HCT116 (cell line): ENCODE measurements around the gene DDX24. TPM values are rescaled to one million over a fixed set of nuclear protein-coding genes. Genes with fewer than 3 reads are reported as not detected.

ENCODE experiments used
- ATAC-seq: fragments of 200-7000 bp; cut with Tn5 transposase; 2 replicates; pipeline ENCODE4 v1.9.1; 2020; ENCODE audit warnings: mild to moderate bottlenecking, moderate library complexity
- BruUV-seq: library from RNA; stranded (reverse); fragments of 400-500 nt; replicated peaks from 2 replicates; lab custom pipeline; 2021; lab: Mats Ljungman, UMichigan
- CTCF ChIA-PET: fragments of 300-600 bp; sonication (Branson Sonifier 250); formaldehyde crosslinking; loops from one replicate; lab custom pipeline; 2021; ENCODE audit warnings: antibody characterized with exemption; lab: Charles Lee
- POLR2A ChIA-PET: fragments of 300-600, 350-600 bp; sonication (Branson Sonifier 250); formaldehyde crosslinking; loops from one replicate; lab custom pipeline; 2021; ENCODE audit warnings: antibody characterized with exemption; lab: Charles Lee
- RAD21 ChIA-PET, 2 experiments: fragments of 300-600 bp; sonication (Branson Sonifier 250); formaldehyde crosslinking; loops; one replicate each; lab custom pipeline; 2023; ENCODE audit warnings: low total read pairs in 2 of 2; ENCODE audit not compliant: uncharacterized antibody in 2 of 2, unreplicated experiment in 2 of 2, low non-redundant PET in 1 of 2; lab: Charles Lee
- DNase-seq: peaks from one replicate; pipeline ENCODE4 v3.0.0-alpha.2; 2010; ENCODE audit warnings: low read depth, low spot score
- H2AFZ ChIP-seq: fragments of 200-600 bp; shearing (Covaris generic), sonication (generic); 2 replicates; pipeline ENCODE4 v1.6.1; 2017; ENCODE audit warnings: low read depth, mixed run types, mixed read lengths, antibody characterized with exemption, low read length; ENCODE audit not compliant: poor library complexity, severe bottlenecking
- H3K27ac ChIP-seq: 2 replicates; pipeline ENCODE4 v1.5.1; 2012; ENCODE audit warnings: low read depth, low read length
- H3K27me3 ChIP-seq: fragments of 200-600 bp; sonication (generic); 2 replicates; pipeline ENCODE4 v1.6.1; 2016; ENCODE audit warnings: mixed run types, low read length, mixed read lengths; ENCODE audit not compliant: insufficient read depth
- H3K36me3 ChIP-seq, 2 experiments: fragments of 200-500 bp in 1 of 2; fragments of 200-600 bp in 1 of 2; sonication (Bioruptor generic) in 1 of 2; sonication (generic) in 1 of 2; 2 replicates each; pipeline versions ENCODE4 v1.5.1 to v1.6.1; 2014 to 2016; ENCODE audit warnings: low read length in 2 of 2, inconsistent platforms in 1 of 2, mixed read lengths in 1 of 2, mixed run types in 1 of 2; ENCODE audit not compliant: insufficient read depth in 2 of 2, control insufficient read depth in 1 of 2
- H3K4me1 ChIP-seq, 2 experiments: fragments of 200-600 bp in 1 of 2; sonication (generic) in 1 of 2; 2 replicates each; pipeline versions ENCODE4 v1.5.1 to v1.6.1; 2012 to 2017; ENCODE audit warnings: low read length in 2 of 2, inconsistent platforms in 1 of 2, mild to moderate bottlenecking in 1 of 2, mixed read lengths in 1 of 2, mixed run types in 1 of 2, moderate library complexity in 1 of 2; ENCODE audit not compliant: insufficient read depth in 2 of 2, control insufficient read depth in 1 of 2
- H3K4me2 ChIP-seq: fragments of 200-600 bp; sonication (generic); 2 replicates; pipeline ENCODE4 v1.6.1; 2017; ENCODE audit warnings: mixed run types, low read length, mixed read lengths
- H3K4me3 ChIP-seq, 2 experiments: fragments of 200-600 bp in 1 of 2; sonication (generic) in 1 of 2; replicated peaks in 1 of 2; 2 replicates each; pipeline ENCODE4 v1.5.1; 2011 to 2016; ENCODE audit warnings: low read length in 2 of 2, control low read depth in 1 of 2, low read depth in 1 of 2, mild to moderate bottlenecking in 1 of 2, mixed read lengths in 1 of 2, mixed run types in 1 of 2
- H3K79me2 ChIP-seq: fragments of 200-600 bp; sonication (generic); 2 replicates; pipeline ENCODE4 v1.6.1; 2017; ENCODE audit warnings: mild to moderate bottlenecking, mixed run types, low read length, moderate library complexity, mixed read lengths; ENCODE audit not compliant: insufficient read depth
- H3K9ac ChIP-seq: fragments of 200-600 bp; sonication (generic); 2 replicates; pipeline ENCODE4 v1.6.1; 2016; ENCODE audit warnings: low read length, mixed read lengths
- H3K9me2 ChIP-seq: fragments of 200-600 bp; sonication (generic), shearing (Covaris generic); 2 replicates; pipeline ENCODE4 v1.6.1; 2017; ENCODE audit warnings: mixed run types, mild to moderate bottlenecking, moderate library complexity; ENCODE audit not compliant: insufficient read depth
- H3K9me3 ChIP-seq, 2 experiments: fragments of 200-500 bp in 1 of 2; fragments of 200-600 bp in 1 of 2; sonication (Bioruptor generic) in 1 of 2; sonication (generic) in 1 of 2; 2 replicates each; pipeline ENCODE4 v1.6.1; 2014 to 2017; ENCODE audit warnings: low read length in 2 of 2, mixed read lengths in 2 of 2, inconsistent platforms in 1 of 2, low read depth in 1 of 2, mild to moderate bottlenecking in 1 of 2, mixed run types in 1 of 2, moderate library complexity in 1 of 2; ENCODE audit not compliant: control insufficient read depth in 1 of 2, insufficient read depth in 1 of 2
- H4K20me1 ChIP-seq: fragments of 200-600 bp; sonication (generic), shearing (Covaris generic); 2 replicates; pipeline ENCODE4 v1.6.1; 2017; ENCODE audit warnings: mixed run types, mild to moderate bottlenecking, moderate library complexity; ENCODE audit not compliant: insufficient read depth
- CBX3 ChIP-seq: IDR thresholded peaks from 2 replicates; pipeline ENCODE4 v1.6.1; 2012; ENCODE audit warnings: low read depth
- CTCF ChIP-seq, 3 experiments: fragments of 200-600 bp in 1 of 3; sonication (generic) in 1 of 3; IDR thresholded peaks in 2 of 3; conservative IDR thresholded peaks in 1 of 3; 2 replicates each; pipeline ENCODE4 v1.5.1; 2012 to 2017; ENCODE audit warnings: low read depth in 2 of 3, low read length in 2 of 3, antibody characterized with exemption in 1 of 3, borderline replicate concordance in 1 of 3, control low read depth in 1 of 3, mild to moderate bottlenecking in 1 of 3, mixed read lengths in 1 of 3, mixed run types in 1 of 3, moderate library complexity in 1 of 3; ENCODE audit not compliant: insufficient read depth in 1 of 3
- EGR1 ChIP-seq: IDR thresholded peaks from 2 replicates; pipeline ENCODE4 v1.6.1; 2012; ENCODE audit warnings: low read depth
- EZH2 ChIP-seq: fragments of 200-600 bp; sonication (generic); IDR thresholded peaks from 2 replicates; pipeline ENCODE4 v1.6.1; 2017; ENCODE audit warnings: antibody characterized with exemption, mixed run types
- EZH2phosphoT487 ChIP-seq: fragments of 200-600 bp; IDR thresholded peaks from 2 replicates; pipeline ENCODE4 v1.6.1; 2018; ENCODE audit warnings: antibody characterized with exemption, borderline replicate concordance
- FOSL1 ChIP-seq: IDR thresholded peaks from 2 replicates; pipeline ENCODE4 v1.6.1; 2012; ENCODE audit warnings: low read depth
- JUND ChIP-seq: IDR thresholded peaks from 2 replicates; pipeline ENCODE4 v1.6.1; 2012
- MAX ChIP-seq: IDR thresholded peaks from 2 replicates; pipeline ENCODE4 v1.6.1; 2012
- POLR2AphosphoS5 ChIP-seq: IDR thresholded peaks from 2 replicates; pipeline ENCODE4 v1.6.1; 2011; ENCODE audit warnings: mild to moderate bottlenecking, low read depth, low read length, moderate library complexity
- RAD21 ChIP-seq: IDR thresholded peaks from 2 replicates; pipeline ENCODE4 v1.6.1; 2012; ENCODE audit warnings: low read depth, mild to moderate bottlenecking
- REST ChIP-seq: IDR thresholded peaks from 2 replicates; pipeline ENCODE4 v1.6.1; 2012; ENCODE audit warnings: low read depth
- SIN3A ChIP-seq: IDR thresholded peaks from 2 replicates; pipeline ENCODE4 v1.6.1; 2012; ENCODE audit warnings: low read depth
- SRF ChIP-seq: IDR thresholded peaks from 2 replicates; pipeline ENCODE4 v1.6.1; 2012; ENCODE audit warnings: low read depth
- TCF7L2 ChIP-seq: IDR thresholded peaks from 2 replicates; pipeline ENCODE4 v1.7.0; 2011; ENCODE audit warnings: borderline replicate concordance, inconsistent platforms; ENCODE audit not compliant: insufficient read depth, insufficient read length; ENCODE audit errors: extremely low read depth
- YY1 ChIP-seq: IDR thresholded peaks from 2 replicates; pipeline ENCODE4 v1.6.1; 2011; ENCODE audit warnings: low read length, low read depth, moderate library complexity, mild to moderate bottlenecking; ENCODE audit not compliant: insufficient replicate concordance; ENCODE audit errors: extremely low read depth
- ZBTB33 ChIP-seq: IDR thresholded peaks from 2 replicates; pipeline ENCODE4 v1.6.1; 2011; ENCODE audit warnings: mild to moderate bottlenecking, low read length, moderate library complexity; ENCODE audit not compliant: insufficient replicate concordance; ENCODE audit errors: extremely low read depth
- ZNF274 ChIP-seq: fragments of 200-500 bp; sonication (Bioruptor generic); IDR thresholded peaks from 2 replicates; pipeline ENCODE4 v1.6.1; 2014; ENCODE audit warnings: mild to moderate bottlenecking, low read depth, low read length, inconsistent platforms
- intact Hi-C: fragments of 100-400 bp; cut with micrococcal nuclease; formaldehyde crosslinking; loops from 2 replicates; pipeline ENCODE4 v1.10.0; 2022
- total RNA-seq: library from RNA; stranded (reverse); gene quantifications from one replicate; pipeline ENCODE4 v1.2.1, GENCODE V29; 2021; ENCODE audit not compliant: unreplicated experiment

Gene DDX24
- total RNA-seq, 1 experiment from 2014 or later: 169 TPM

- POLR2A ChIA-PET: no interaction called here
- intact Hi-C loops: loop anchor here (2.0 kb wide), 1 partner anchor 131 kb away; no protein-coding TSS in a partner anchor
- H3K36me3 ChIP-seq: peaks cover 36 to 61% of the 10 kb centered on the region in 2 experiments; a peak in 3 of 4 replicates
Measured at GRCh38 chr14:94049625-94050023, 31.4 kb downstream of the DDX24 start.

More at GRCh38 chr14:94049625-94050023, 31.4 kb downstream of the DDX24 start:
- ChIA-PET RAD21 (no interaction called here), CTCF (interaction anchor here (1.0 kb wide), 1 partner anchor 87 kb away, joined by 3 read pairs; no protein-coding TSS in a partner anchor)
- DNase-seq (no peak), ATAC-seq (no peak)
- no peak overlapping the region for H2AFZ ChIP-seq
- no TSS peak for BruUV-seq
- no peak overlapping the region for H3K27ac ChIP-seq
- H4K20me1 ChIP-seq: no peaks in the 10 kb centered on the region
- H3K9ac ChIP-seq: no peak overlapping the region
- TF ChIP-seq TCF7L2: no peak
- no peak for TF ChIP-seq FOSL1
- TF ChIP-seq CTCF (IDR thresholded peaks at IDR 0.05 in 2 of 3, conservative IDR thresholded peaks at IDR 0.05 in 1 of 3; ENCODE audit: borderline replicate concordance in 1 of 3, insufficient read depth in 1 of 3, low read depth in 2 of 3, low read length in 2 of 3): no peak
- TF ChIP-seq JUND: no peak
- TF ChIP-seq REST: no peak
- no peak for TF ChIP-seq EZH2phosphoT487
- no peak for TF ChIP-seq YY1
- no peak for TF ChIP-seq CBX3
- no peak for TF ChIP-seq MAX
- TF ChIP-seq ZNF274: no peak
- no peak for TF ChIP-seq EZH2
- no peak for TF ChIP-seq RAD21
- TF ChIP-seq POLR2AphosphoS5: no peak
- no peak for TF ChIP-seq EGR1
- TF ChIP-seq SRF: no peak
- no peak for TF ChIP-seq SIN3A
- TF ChIP-seq ZBTB33: no peak
- H3K4me1 ChIP-seq: no peaks in the 10 kb centered on the region
- no peaks in the 10 kb centered on the region for H3K27me3 ChIP-seq
- H3K9me2 ChIP-seq: no peaks in the 10 kb centered on the region
- H3K9me3 ChIP-seq: no peaks in the 10 kb centered on the region
- H3K4me2 ChIP-seq: no peak overlapping the region
- H3K4me3 ChIP-seq: no peak overlapping the region
- H3K79me2 ChIP-seq: no peaks in the 10 kb centered on the region; the same call in 1 of the 2 replicates
